GM12878 (cell line): ENCODE measurements around the gene CCDC9B. TPM values are rescaled to one million over a fixed set of nuclear protein-coding genes. Genes with fewer than 3 reads are reported as not detected.

ENCODE experiments used
- ATAC-seq: fragments of 200-7000 bp; cut with Tn5 transposase; 3 replicates; pipeline ENCODE4 v1.9.1; 2020; ENCODE audit warnings: mild to moderate bottlenecking, moderate library complexity
- BruUV-seq: library from RNA; stranded (reverse); fragments of 400-500 nt; replicated peaks from 2 replicates; lab custom pipeline; 2021; lab: Mats Ljungman, UMichigan
- CTCF ChIA-PET: fragments of 300-600 bp; sonication (Branson Sonifier 250); formaldehyde crosslinking; extraction: SDS; loops from one replicate; lab custom pipeline; 2021; ENCODE audit warnings: inconsistent platforms; lab: Yijun Ruan, JAX
- POLR2A ChIA-PET: fragments of 350-600 bp; formaldehyde crosslinking; extraction: SDS; loops from one replicate; lab custom pipeline; 2021; ENCODE audit warnings: inconsistent platforms; lab: Charles Lee
- RAD21 ChIA-PET: fragments of 300-600 bp; sonication (Branson Sonifier 250); formaldehyde crosslinking; loops from one replicate; lab custom pipeline; 2023; ENCODE audit warnings: antibody characterized with exemption; ENCODE audit not compliant: unreplicated experiment; lab: Charles Lee
- SMC1A ChIA-PET: fragments of 300-600 bp; sonication (Branson Sonifier 250); formaldehyde crosslinking; loops from one replicate; lab custom pipeline; 2023; ENCODE audit not compliant: unreplicated experiment, uncharacterized antibody; lab: Charles Lee
- DNase-seq: peaks from one replicate; pipeline ENCODE4 v3.0.0-alpha.2; 2011; ENCODE audit warnings: low read depth, low spot score
- FAIRE-seq: peaks from 3 replicates; lab custom pipeline; 2011; peaks lifted over from hg19 to GRCh38; lab: Jason Lieb, UNC
- H2AFZ ChIP-seq: 2 replicates; pipeline ENCODE4 v1.6.0; 2011; ENCODE audit warnings: low read depth, low read length, control low read depth; ENCODE audit not compliant: control insufficient read depth
- H3K27ac ChIP-seq: 2 replicates; pipeline ENCODE4 v1.5.1; 2011; ENCODE audit warnings: control low read depth; ENCODE audit not compliant: control insufficient read depth, insufficient read depth
- H3K27me3 ChIP-seq, 2 experiments: replicated peaks in 1 of 2; 2 replicates each; pipeline versions ENCODE4 v1.6.0 to v1.6.1; 2011; ENCODE audit warnings: low read length in 1 of 2; ENCODE audit not compliant: control insufficient read depth in 2 of 2, insufficient read depth in 2 of 2
- H3K36me3 ChIP-seq, 2 experiments: 2 replicates each; pipeline ENCODE4 v1.5.1; 2011; ENCODE audit warnings: low read length in 1 of 2; ENCODE audit not compliant: control insufficient read depth in 2 of 2, insufficient read depth in 2 of 2
- H3K4me1 ChIP-seq: 2 replicates; pipeline ENCODE4 v1.6.1; 2011; ENCODE audit warnings: mild to moderate bottlenecking, low read length, moderate library complexity, mixed read lengths; ENCODE audit not compliant: control insufficient read depth, insufficient read depth
- H3K4me2 ChIP-seq: 2 replicates; pipeline ENCODE4 v1.6.0; 2011; ENCODE audit warnings: control low read depth; ENCODE audit not compliant: control insufficient read depth, insufficient read depth
- H3K4me3 ChIP-seq: fragments of 200-600 bp; sonication (generic); 2 replicates; pipeline ENCODE4 v1.5.1; 2016
- H3K79me2 ChIP-seq: 2 replicates; pipeline ENCODE4 v1.6.0; 2011; ENCODE audit warnings: low read length; ENCODE audit not compliant: control insufficient read depth, insufficient read depth
- H3K9ac ChIP-seq: 2 replicates; pipeline ENCODE4 v1.8.0; 2011; ENCODE audit warnings: low read length, control low read depth, mixed read lengths; ENCODE audit not compliant: control insufficient read depth, insufficient read depth
- H3K9me3 ChIP-seq: replicated peaks from 3 replicates; pipeline ENCODE4 v1.5.1; 2011; ENCODE audit warnings: mild to moderate bottlenecking, low read length; ENCODE audit not compliant: control insufficient read depth, insufficient read depth
- H4K20me1 ChIP-seq: 2 replicates; pipeline ENCODE4 v1.6.0; 2011; ENCODE audit not compliant: control insufficient read depth, insufficient read depth
- CBX5 ChIP-seq: sonication (generic); IDR thresholded peaks from 2 replicates; pipeline ENCODE4 v1.6.1; 2016; ENCODE audit warnings: low read depth, moderate library complexity, mild to moderate bottlenecking, inconsistent platforms
- CREB1 ChIP-seq: IDR thresholded peaks from 2 replicates; pipeline ENCODE4 v1.6.1; 2012; ENCODE audit warnings: low read depth, mild to moderate bottlenecking, inconsistent platforms
- LARP7 ChIP-seq: fragments of 450-650 bp; IDR thresholded peaks from 2 replicates; pipeline ENCODE4 v1.6.1; 2017; ENCODE audit warnings: mild to moderate bottlenecking
- RAD21 ChIP-seq: IDR thresholded peaks from 2 replicates; pipeline ENCODE4 v1.6.1; 2011; ENCODE audit warnings: mild to moderate bottlenecking, low read depth, low read length, moderate library complexity; ENCODE audit not compliant: insufficient read depth
- SMARCA5 ChIP-seq: fragments of 450-650 bp; IDR thresholded peaks from 2 replicates; pipeline ENCODE4 v1.6.1; 2017; ENCODE audit warnings: mild to moderate bottlenecking
- SMC3 ChIP-seq: IDR thresholded peaks from 2 replicates; pipeline ENCODE4 v1.6.1; 2011; ENCODE audit warnings: low read length, improper control_type of control experiment, borderline replicate concordance
- YY1 ChIP-seq: IDR thresholded peaks from 2 replicates; pipeline ENCODE4 v1.6.1; 2011; ENCODE audit warnings: low read depth, mild to moderate bottlenecking, low read length
- WGBS: methylation state at CpG from one replicate; pipeline ENCODE4 v1.1.6; 2016; ENCODE audit warnings: low lambda C conversion rate; ENCODE audit not compliant: insufficient replicate concordance, insufficient coverage; ENCODE audit errors: missing lambda C conversion rate; 5-methylcytosine and 5-hydroxymethylcytosine counted together
- in situ Hi-C: fragments of 300-500 bp; cut with MboI; formaldehyde crosslinking; loops from 9 replicates; pipeline ENCODE4 v1.14.3; 2018; ENCODE audit warnings: mixed read lengths
- intact Hi-C: fragments of 100-400 bp; cut with micrococcal nuclease; formaldehyde crosslinking; loops from one replicate; pipeline ENCODE4 v1.14.2; 2022; ENCODE audit not compliant: unreplicated experiment
- polyA plus RNA-seq, 11 experiments: library from polyadenylated mRNA; depleted of rRNA in 4 of 11; unstranded in 6 of 11; stranded (reverse) in 5 of 11; fragments of >200 nt; fragmentation: Nextera tagmentation in 4 of 11; fragmentation: Illumina TruSeq in 1 of 11; extraction: Ambion mirVana in 4 of 11; extraction: Trizol in 1 of 11; gene quantifications; 1 replicate in 1 of 11; 2 replicates in 10 of 11; pipeline versions ENCODE4 v1.2.1 to v1.2.3, GENCODE V29; 2011 to 2016; ENCODE audit warnings: inconsistent platforms in 2 of 11, missing spikeins in 2 of 11, low read depth in 1 of 11
- total RNA-seq, 4 experiments: library from RNA; depleted of rRNA in 3 of 4; stranded (reverse); fragments of >200 nt in 3 of 4; fragmentation: Illumina TruSeq in 1 of 4; extraction: Trizol in 1 of 4; gene quantifications; 2 replicates each; pipeline versions ENCODE4 v1.2.1 to v1.2.3, GENCODE V29; 2013 to 2021
- TF ChIP-seq, protein P1 (sequence below), 3 experiments: IDR thresholded peaks in 2 of 3; conservative IDR thresholded peaks in 1 of 3; 2 replicates each; pipeline ENCODE4 v1.5.1; 2011; ENCODE audit warnings: low read depth in 3 of 3, low read length in 3 of 3, mild to moderate bottlenecking in 3 of 3, control low read depth in 2 of 3, moderate library complexity in 2 of 3, inconsistent platforms in 1 of 3, mixed read lengths in 1 of 3; ENCODE audit not compliant: control insufficient read depth in 2 of 3, insufficient read depth in 1 of 3; ENCODE audit errors: extremely low read depth in 1 of 3
- TF ChIP-seq, protein P2 (sequence below): fragments of 450-650 bp; IDR thresholded peaks from 2 replicates; pipeline ENCODE4 v1.6.1; 2017; ENCODE audit warnings: antibody characterized with exemption, mild to moderate bottlenecking, moderate library complexity

The CCDC9B gene
- total and polyA plus RNA-seq, 10 of the 15 experiments (the other 5 are each of a cell fraction or from before 2014, with no cell fraction given): 0.01 to 0.08 (median 0.03) TPM; not detected in 6

DNA sequence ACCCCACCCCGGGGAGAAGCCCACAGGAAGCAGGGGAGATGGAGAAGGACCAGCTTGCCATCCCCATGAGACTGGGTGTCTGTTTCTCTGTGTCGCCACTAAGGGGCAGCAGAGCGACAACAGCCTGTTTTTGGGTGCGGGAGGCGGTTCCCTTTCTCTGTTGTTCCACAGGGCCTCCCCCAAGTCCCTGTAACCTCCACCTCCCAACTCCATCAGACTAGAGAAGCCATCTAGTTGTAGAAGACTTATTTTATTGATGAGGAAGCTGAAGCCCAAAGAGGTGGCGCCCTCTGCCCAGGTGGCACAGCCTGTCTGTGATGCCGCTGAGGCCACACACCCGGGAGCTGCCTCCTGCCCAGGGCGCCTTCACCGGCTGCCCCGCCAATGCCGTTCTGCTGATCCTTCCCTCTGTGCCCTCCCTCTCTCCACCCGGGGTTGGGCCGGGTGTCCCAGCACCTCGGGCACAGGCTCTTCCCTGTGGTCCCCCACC, 3.9 kb upstream of the CCDC9B start:
- Histone ChIP-seq H3K4me1 (no peaks in the 10 kb centered on the region), H3K9ac (no peak overlapping the region), H3K4me2 (no peak overlapping the region), H4K20me1 (no peaks in the 10 kb centered on the region), H3K27ac (no peak overlapping the region), H3K9me3 (no peaks in the 10 kb centered on the region), H3K79me2 (no peaks in the 10 kb centered on the region), H3K27me3 (no peaks in the 10 kb centered on the region; a peak in 1 of 4 replicates), H2AFZ (no peak overlapping the region), H3K4me3 (no peak overlapping the region), H3K36me3 (no peaks in the 10 kb centered on the region)
- in situ Hi-C loops (loop anchor here (5.0 kb wide), 1 partner anchor 78 kb away; no protein-coding TSS in a partner anchor), intact Hi-C loops (loop anchor here (1.0 to 10.0 kb wide), 2 partner anchors 78 to 160 kb away; no protein-coding TSS in a partner anchor)
- ChIA-PET SMC1A (interaction anchor here (0.9 to 1.5 kb wide), 7 partner anchors 24 to 77 kb away, joined by 3 to 7 read pairs (median 3); partner anchors contain the start of gene IVD), RAD21 (interaction anchor here (0.8 to 3.4 kb wide), 7 partner anchors 19 to 127 kb away, joined by 3 to 17 read pairs (median 3); no protein-coding TSS in a partner anchor), POLR2A (interaction anchor here (0.8 kb wide), 1 partner anchor 27 kb away, joined by 3 read pairs; no protein-coding TSS in a partner anchor), CTCF (interaction anchor here (0.6 to 13.7 kb wide), 29 partner anchors 8 to 162 kb away, joined by 3 to 336 read pairs (median 4); partner anchors contain the start of genes INAFM2, IVD and PLCB2)
- TF ChIP-seq LARP7 (0 out of 2 replicates have a peak, but pooled peaks have one; percentile 14), CBX5 (no peak), RAD21 (peak; percentile 79), YY1 (peak; percentile 18; the same call in 1 of the 2 replicates), SMARCA5 (0 out of 2 replicates have a peak, but pooled peaks have one; percentile 39), SMC3 (peak; percentile 89), CREB1 (no peak)
- TF ChIP-seq, protein P1, sequence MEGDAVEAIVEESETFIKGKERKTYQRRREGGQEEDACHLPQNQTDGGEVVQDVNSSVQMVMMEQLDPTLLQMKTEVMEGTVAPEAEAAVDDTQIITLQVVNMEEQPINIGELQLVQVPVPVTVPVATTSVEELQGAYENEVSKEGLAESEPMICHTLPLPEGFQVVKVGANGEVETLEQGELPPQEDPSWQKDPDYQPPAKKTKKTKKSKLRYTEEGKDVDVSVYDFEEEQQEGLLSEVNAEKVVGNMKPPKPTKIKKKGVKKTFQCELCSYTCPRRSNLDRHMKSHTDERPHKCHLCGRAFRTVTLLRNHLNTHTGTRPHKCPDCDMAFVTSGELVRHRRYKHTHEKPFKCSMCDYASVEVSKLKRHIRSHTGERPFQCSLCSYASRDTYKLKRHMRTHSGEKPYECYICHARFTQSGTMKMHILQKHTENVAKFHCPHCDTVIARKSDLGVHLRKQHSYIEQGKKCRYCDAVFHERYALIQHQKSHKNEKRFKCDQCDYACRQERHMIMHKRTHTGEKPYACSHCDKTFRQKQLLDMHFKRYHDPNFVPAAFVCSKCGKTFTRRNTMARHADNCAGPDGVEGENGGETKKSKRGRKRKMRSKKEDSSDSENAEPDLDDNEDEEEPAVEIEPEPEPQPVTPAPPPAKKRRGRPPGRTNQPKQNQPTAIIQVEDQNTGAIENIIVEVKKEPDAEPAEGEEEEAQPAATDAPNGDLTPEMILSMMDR (IDR thresholded peaks at IDR 0.05 in 2 of 3, conservative IDR thresholded peaks at IDR 0.05 in 1 of 3; ENCODE audit: control insufficient read depth in 2 of 3, extremely low read depth in 1 of 3, insufficient read depth in 1 of 3, low read depth in 3 of 3, low read length in 3 of 3): peak; percentile 77 to 84 (median 83)
- TF ChIP-seq, protein P2, sequence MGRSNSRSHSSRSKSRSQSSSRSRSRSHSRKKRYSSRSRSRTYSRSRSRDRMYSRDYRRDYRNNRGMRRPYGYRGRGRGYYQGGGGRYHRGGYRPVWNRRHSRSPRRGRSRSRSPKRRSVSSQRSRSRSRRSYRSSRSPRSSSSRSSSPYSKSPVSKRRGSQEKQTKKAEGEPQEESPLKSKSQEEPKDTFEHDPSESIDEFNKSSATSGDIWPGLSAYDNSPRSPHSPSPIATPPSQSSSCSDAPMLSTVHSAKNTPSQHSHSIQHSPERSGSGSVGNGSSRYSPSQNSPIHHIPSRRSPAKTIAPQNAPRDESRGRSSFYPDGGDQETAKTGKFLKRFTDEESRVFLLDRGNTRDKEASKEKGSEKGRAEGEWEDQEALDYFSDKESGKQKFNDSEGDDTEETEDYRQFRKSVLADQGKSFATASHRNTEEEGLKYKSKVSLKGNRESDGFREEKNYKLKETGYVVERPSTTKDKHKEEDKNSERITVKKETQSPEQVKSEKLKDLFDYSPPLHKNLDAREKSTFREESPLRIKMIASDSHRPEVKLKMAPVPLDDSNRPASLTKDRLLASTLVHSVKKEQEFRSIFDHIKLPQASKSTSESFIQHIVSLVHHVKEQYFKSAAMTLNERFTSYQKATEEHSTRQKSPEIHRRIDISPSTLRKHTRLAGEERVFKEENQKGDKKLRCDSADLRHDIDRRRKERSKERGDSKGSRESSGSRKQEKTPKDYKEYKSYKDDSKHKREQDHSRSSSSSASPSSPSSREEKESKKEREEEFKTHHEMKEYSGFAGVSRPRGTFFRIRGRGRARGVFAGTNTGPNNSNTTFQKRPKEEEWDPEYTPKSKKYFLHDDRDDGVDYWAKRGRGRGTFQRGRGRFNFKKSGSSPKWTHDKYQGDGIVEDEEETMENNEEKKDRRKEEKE: no peak
- DNase-seq: no peak
- peak; percentile 91 for ATAC-seq
- FAIRE-seq: peak; percentile 94
- 33% methylated on average over 12 of the region's 15 CpGs for WGBS
- BruUV-seq: no TSS peak
